ENCODE measurements around the gene ARHGEF19.
A peak's percentile ranks its signal among the peaks of the same experiment; 100 is the strongest.
"Not testable (repeated sequence)": the region's sequence is repeated elsewhere in the genome, so short reads cannot be mapped to it uniquely, and the experiment has no call there.

ARHGEF19 gene

GRCh38 chr1:16221499-16221898 lies 9.0 kb upstream of the ARHGEF19 start:
- no peak for DNase-seq (ENCODE audit: low spot score)

DNA sequence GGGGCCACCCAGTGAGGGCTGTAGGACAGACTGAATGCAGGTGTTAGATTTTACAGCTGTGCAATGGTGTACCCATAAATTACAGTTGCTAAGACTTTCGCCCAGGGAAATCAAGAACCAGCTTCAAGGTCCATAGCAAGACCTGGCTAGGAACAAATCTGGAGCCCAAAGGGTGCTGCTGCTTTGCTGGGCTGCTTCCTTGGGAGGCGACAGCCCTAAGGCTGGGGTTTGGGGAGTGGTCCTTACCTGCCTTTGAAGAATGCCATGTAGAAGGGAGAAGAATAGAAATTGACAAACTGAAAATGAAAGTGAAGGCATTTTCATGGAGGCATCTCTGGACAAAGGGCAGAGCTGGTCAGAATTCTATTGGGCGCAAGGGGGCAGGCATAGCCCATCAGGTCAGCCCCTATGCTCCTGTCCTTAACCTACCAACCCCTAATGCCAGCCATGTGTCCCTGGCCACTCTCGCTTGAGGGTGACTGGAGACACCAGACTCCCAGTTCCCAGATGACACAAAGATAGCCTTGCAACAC lies 7.6 kb upstream of the ARHGEF19 start:
- no peak for DNase-seq (ENCODE audit: low spot score)

GRCh38 chr1:16218674-16219071 lies 6.2 kb upstream of the ARHGEF19 start:
- DNase-seq (ENCODE audit: low spot score) = no peak

GRCh38 chr1:16218014-16218673 lies 5.7 kb upstream of the ARHGEF19 start:
- DNase-seq (ENCODE audit: low spot score) = no peak

DNA sequence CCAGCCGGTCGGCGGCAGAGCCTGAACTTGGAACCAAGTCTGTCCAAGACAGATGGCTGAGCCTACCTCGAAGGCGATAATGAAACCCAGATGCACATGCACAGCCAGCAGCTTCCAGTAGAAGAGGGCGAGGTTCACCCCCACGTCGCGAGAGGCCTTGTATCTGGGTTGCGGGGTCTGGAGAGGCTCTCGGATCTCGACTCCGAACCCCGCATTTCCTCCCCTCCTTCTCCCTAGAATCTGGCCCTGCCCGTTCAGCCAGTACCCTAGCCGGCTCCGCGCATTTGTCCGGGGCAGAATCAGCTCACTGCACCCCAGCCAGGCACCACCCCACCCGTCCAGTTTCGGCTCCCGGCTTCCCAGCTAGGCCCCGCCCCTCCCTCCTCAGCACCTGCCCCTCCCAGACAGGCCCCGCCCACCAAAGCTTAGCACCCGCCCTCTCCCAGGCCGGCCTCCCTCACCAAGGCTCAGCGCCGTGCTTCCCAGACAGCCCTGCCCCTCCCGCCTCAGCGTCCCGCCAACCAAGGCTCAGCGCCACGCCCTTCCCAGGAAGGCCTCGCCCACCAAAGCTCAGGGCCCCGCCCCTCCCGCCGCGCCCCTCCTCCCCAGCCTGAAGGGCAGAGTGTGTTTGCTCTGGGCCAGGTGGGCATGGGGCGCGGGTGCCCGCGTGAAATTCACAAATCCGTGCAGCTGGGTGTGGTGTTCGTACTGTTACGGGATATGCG lies 4.8 kb upstream of the ARHGEF19 start:
- DNase-seq (ENCODE audit: low spot score) = peak; percentile 90

DNA sequence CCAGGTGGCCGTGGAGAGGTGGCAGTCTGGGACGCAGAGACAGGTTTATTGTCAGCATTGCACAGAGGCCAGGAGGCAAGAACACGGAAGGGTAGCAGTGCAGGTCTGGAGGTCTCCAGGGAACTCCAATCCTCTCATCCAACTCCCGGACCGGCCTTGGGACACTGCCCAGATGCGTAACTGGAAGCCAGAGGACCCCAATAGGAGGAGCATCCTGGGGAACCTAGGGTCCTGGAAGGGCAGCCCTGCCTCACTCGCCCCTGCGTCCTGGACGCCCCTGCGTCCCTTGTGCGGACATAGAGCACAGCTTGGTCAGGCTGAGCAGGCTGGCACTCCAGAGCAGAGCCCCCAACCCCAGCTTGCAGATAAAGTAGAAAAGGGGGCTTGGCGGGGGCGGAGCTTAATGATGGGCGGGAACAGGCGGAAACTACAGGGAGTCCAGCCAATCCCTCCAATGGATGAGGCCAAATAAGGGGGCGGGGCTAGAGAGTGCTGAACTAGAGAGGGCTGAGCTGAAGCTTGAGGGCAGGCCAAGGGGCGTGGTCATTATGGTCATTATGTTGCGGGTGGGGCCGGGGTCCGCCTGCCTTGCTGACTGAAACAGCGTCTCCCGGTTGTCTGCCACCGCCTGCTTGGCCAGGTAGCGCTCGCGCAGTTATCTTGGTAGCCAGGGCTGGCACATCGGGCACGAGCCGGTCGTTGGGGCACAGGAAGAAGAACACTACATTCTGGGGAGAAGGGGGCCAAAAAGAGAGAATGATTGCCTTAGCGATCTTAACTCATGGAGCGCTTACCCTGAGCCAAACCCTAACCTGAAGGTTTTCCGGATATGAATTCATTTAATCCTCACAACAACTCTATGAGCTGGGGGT lies 3.7 kb upstream of the ARHGEF19 start:
- peak; percentile 75 for DNase-seq (ENCODE audit: low spot score)

DNA sequence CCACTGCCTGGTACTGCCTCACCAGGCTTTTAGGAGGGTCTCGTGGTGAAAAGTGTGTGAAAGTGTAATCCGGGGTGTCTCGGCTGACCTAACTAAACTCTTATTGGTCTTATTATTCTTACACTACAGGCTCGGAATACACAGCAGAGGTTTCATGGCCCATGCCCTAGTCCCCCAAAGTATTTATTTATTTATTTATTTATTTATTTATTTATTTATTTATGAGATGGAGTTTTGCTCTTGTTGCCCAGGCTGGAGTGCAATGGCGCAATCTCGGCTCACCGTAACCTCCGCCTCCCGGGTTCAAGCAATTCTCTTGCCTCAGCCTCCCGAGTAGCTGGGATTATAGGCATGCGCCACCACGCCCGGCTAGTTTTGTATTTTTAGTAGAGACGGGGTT lies 2.8 kb upstream of the ARHGEF19 start:
- not testable (repeated sequence) for DNase-seq (ENCODE audit: low spot score)

- not testable (repeated sequence) for DNase-seq (ENCODE audit: low spot score)
Measured at GRCh38 chr1:16213544-16213943, 1.1 kb upstream of the ARHGEF19 start.

DNA sequence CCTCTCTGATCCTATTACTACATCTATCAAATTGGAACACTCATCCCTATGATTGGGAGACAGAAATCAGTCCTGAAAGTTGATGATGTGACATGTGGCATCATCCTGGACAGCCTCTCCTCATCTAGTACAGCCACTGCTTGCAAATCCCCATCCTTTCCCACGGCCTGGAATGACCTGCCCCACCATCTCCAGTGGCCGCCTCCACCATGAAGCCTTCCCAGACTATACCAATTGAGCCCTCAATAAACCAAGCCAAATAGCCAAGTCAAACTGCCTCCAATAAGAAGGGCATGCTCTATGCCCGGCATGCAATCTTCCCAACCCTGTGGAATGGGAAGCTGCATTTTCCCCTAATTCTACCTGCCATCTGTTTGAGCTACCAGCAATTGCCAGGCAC lies 561 bp upstream of the ARHGEF19 start:
- no peak for DNase-seq (ENCODE audit: low spot score)

DNA sequence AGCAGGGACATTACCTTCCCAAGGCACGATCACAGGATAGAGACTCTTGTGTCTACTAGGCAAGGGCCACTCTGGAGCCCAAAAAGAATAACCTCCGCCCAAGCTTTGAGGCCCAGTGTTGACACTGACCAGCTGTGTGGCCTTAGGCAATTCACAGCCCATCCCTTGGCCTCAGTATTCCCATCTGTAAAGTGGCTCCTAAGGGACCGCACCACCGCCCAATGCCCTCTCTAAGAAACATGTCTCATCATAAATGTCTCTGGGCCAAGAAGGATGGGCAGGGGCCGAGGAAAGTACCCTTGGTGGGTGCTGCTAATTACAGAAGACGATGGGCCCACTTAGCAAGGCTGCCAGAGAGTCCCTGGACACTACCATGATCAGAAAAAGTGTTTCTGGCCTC lies 628 bp downstream of the ARHGEF19 start:
- no peak for DNase-seq (ENCODE audit: low spot score)

GRCh38 chr1:16210581-16210980 lies 1.9 kb downstream of the ARHGEF19 start:
- DNase-seq (ENCODE audit: low spot score) = no peak

- no peak for DNase-seq (ENCODE audit: low spot score)
Measured at GRCh38 chr1:16209847-16210407, 2.5 kb downstream of the ARHGEF19 start.

GRCh38 chr1:16209132-16209846 lies 3.2 kb downstream of the ARHGEF19 start:
- DNase-seq (ENCODE audit: low spot score) = no peak

- no peak for DNase-seq (ENCODE audit: low spot score)
Measured at GRCh38 chr1:16208270-16208987, 4.0 kb downstream of the ARHGEF19 start.

GRCh38 chr1:16207318-16208269 lies 4.9 kb downstream of the ARHGEF19 start:
- DNase-seq (ENCODE audit: low spot score) = no peak

- peak; percentile 95 for DNase-seq (ENCODE audit: low spot score)
Measured at GRCh38 chr1:16206547-16207317, 5.7 kb downstream of the ARHGEF19 start.

- DNase-seq (ENCODE audit: low spot score) = no peak
Measured at GRCh38 chr1:16205891-16206546, 6.4 kb downstream of the ARHGEF19 start.

- DNase-seq (ENCODE audit: low spot score) = no peak
Measured at GRCh38 chr1:16205334-16205671, 7.1 kb downstream of the ARHGEF19 start.

Measured in kidney capillary endothelial cell (primary cell).